Measurements from ENCODE around the gene SLC39A12.

Gene SLC39A12

DNA sequence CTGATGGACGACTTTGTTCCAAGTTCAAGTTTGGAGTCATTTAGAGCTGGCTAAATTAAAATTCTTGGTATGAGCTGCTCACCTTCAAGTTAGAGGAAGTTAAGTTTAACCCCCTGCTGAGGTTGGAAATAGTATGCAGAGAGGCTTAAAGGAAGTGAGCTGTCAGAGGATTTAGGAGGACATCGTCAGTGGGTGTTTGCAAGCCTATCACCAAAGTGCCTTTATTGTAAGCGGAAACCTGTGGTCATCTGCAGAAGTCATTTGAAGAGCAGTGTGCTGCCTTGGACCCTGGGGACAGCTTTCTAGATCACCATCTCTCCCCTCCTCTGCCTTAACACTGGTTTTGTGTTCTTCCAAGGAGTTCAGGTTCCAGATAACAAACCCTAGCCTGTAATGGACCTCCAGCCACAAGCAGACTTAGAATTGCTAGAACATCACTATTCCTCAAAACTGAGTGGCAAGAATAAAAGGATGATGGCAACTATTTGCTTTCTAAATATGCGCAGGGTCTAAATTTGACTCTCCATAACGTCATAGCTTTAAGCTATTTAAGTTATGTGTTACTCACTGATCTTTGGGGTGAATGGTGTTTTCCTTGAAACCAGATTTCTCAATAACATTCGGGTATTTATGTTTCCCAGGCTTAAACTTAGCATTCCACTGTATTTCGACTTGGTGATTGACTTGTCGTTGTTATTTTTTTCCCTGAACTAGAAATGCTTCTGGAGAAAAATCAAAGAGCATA, 93.4 kb downstream of the SLC39A12 start:
- TF ChIP-seq ZFP30 (CRISPR knock-in tag; IDR thresholded peaks at IDR 0.05) (no peak), ARNTL (CRISPR knock-in tag; IDR thresholded peaks at IDR 0.05; ENCODE audit: borderline replicate concordance, low read depth) (no peak), PPARA (CRISPR knock-in tag; IDR thresholded peaks at IDR 0.05; ENCODE audit: borderline replicate concordance) (no peak), ZC3H10 (CRISPR knock-in tag; IDR thresholded peaks at IDR 0.05) (no peak), ZNF8 (CRISPR knock-in tag; IDR thresholded peaks at IDR 0.05) (no peak), CSDC2 (CRISPR knock-in tag; IDR thresholded peaks at IDR 0.05) (no peak), TCF4 (CRISPR knock-in tag; IDR thresholded peaks at IDR 0.05; ENCODE audit: borderline replicate concordance) (no peak), GLIS3 (CRISPR knock-in tag; IDR thresholded peaks at IDR 0.05) (no peak)
- no peak for ATAC-seq

DNA sequence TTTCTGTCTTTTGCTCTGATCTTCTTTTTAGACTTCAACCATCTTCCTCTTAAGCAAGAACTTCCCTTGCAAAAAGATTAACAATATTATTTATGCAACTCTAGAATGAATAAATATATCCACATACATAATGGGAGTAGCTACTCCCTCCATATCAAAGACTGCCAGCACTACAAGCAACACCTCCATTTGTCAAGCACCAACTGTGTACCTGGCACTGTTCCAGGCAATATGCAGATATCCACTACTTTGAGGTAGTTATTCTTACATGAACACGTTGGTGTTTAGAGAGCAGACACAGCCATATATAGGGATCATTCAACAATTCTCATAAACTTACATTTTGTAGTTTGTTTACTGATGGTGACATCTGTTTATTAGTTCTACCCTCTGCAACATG, 104.9 kb downstream of the SLC39A12 start:
- no peak for ATAC-seq
- no peak for TF ChIP-seq ZNF70 (CRISPR knock-in tag; IDR thresholded peaks at IDR 0.05)
- no peak for TF ChIP-seq PPARA (CRISPR knock-in tag; IDR thresholded peaks at IDR 0.05; ENCODE audit: borderline replicate concordance)
- TF ChIP-seq RARB (CRISPR knock-in tag; IDR thresholded peaks at IDR 0.05) = no peak
- no peak for TF ChIP-seq SNAI2 (CRISPR knock-in tag; IDR thresholded peaks at IDR 0.05)
- no peak for TF ChIP-seq TOX (CRISPR knock-in tag; IDR thresholded peaks at IDR 0.05; ENCODE audit: borderline replicate concordance)
- TF ChIP-seq ZNF565 (CRISPR knock-in tag; conservative IDR thresholded peaks at IDR 0.05; ENCODE audit: low read depth) = no peak
- TF ChIP-seq ARNTL (CRISPR knock-in tag; IDR thresholded peaks at IDR 0.05; ENCODE audit: borderline replicate concordance, low read depth) = no peak
- TF ChIP-seq ZFP30 (CRISPR knock-in tag; IDR thresholded peaks at IDR 0.05) = no peak
- no peak for TF ChIP-seq ZC3H10 (CRISPR knock-in tag; IDR thresholded peaks at IDR 0.05)
- no peak for TF ChIP-seq CSDC2 (CRISPR knock-in tag; IDR thresholded peaks at IDR 0.05)
- TF ChIP-seq, protein P1, sequence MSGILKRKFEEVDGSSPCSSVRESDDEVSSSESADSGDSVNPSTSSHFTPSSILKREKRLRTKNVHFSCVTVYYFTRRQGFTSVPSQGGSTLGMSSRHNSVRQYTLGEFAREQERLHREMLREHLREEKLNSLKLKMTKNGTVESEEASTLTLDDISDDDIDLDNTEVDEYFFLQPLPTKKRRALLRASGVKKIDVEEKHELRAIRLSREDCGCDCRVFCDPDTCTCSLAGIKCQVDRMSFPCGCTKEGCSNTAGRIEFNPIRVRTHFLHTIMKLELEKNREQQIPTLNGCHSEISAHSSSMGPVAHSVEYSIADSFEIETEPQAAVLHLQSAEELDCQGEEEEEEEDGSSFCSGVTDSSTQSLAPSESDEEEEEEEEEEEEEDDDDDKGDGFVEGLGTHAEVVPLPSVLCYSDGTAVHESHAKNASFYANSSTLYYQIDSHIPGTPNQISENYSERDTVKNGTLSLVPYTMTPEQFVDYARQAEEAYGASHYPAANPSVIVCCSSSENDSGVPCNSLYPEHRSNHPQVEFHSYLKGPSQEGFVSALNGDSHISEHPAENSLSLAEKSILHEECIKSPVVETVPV (CRISPR knock-in tag; IDR thresholded peaks at IDR 0.05) = no peak
- TF ChIP-seq, protein P2, sequence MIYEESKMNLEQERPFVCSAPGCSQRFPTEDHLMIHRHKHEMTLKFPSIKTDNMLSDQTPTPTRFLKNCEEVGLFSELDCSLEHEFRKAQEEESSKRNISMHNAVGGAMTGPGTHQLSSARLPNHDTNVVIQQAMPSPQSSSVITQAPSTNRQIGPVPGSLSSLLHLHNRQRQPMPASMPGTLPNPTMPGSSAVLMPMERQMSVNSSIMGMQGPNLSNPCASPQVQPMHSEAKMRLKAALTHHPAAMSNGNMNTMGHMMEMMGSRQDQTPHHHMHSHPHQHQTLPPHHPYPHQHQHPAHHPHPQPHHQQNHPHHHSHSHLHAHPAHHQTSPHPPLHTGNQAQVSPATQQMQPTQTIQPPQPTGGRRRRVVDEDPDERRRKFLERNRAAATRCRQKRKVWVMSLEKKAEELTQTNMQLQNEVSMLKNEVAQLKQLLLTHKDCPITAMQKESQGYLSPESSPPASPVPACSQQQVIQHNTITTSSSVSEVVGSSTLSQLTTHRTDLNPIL (CRISPR knock-in tag; IDR thresholded peaks at IDR 0.05; ENCODE audit: low read depth) = no peak
- TF ChIP-seq TCF4 (CRISPR knock-in tag; IDR thresholded peaks at IDR 0.05; ENCODE audit: borderline replicate concordance) = no peak
- no peak for TF ChIP-seq ZNF8 (CRISPR knock-in tag; IDR thresholded peaks at IDR 0.05)
- TF ChIP-seq BACH2 (CRISPR knock-in tag; IDR thresholded peaks at IDR 0.05; ENCODE audit: borderline replicate concordance) = no peak
- TF ChIP-seq ESRRG (CRISPR knock-in tag; IDR thresholded peaks at IDR 0.05) = no peak

DNA sequence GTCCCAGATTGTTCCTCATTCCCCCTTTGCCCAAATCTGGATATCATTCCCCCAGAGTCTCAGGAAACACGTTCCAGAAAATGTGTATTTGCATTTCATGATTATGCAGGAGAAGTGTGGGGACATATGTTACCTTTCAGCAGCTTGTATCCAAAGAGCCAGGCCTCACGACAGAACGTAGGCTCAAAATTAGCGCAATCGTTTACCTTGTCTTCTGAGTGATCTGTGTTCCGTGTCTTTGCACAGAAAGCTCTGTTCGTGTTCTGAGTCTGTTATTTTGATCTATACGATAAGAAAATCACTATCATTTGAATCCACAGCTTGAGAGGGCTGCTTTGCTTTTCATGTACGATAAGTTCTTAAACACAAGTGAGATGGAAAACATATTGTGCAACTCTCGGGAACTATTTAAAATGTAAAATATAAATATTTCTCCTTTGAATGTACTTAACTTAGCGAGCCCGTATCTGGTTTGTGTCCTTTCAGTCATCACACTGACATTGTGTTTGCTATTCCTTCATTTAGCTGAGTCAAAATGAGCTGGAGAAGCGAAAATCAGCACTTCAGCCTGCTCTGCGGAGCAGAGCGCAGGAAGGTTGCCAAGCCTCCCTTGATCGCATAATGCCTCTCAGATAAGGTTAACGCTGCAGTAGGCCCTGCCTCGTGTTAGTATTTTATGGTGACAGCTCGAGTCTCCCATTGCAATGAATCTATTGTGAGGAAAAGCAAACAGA, 108.3 kb downstream of the SLC39A12 start:
- no peak for ATAC-seq

More for the DNA sequence above, 108.3 kb downstream of the SLC39A12 start:
- TF ChIP-seq ZNF70 (CRISPR knock-in tag; IDR thresholded peaks at IDR 0.05) (no peak), ZFP3 (CRISPR knock-in tag; IDR thresholded peaks at IDR 0.05) (no peak), ESRRG (CRISPR knock-in tag; IDR thresholded peaks at IDR 0.05) (no peak), RARB (CRISPR knock-in tag; IDR thresholded peaks at IDR 0.05) (no peak), TOX (CRISPR knock-in tag; IDR thresholded peaks at IDR 0.05; ENCODE audit: borderline replicate concordance) (no peak), BACH2 (CRISPR knock-in tag; IDR thresholded peaks at IDR 0.05; ENCODE audit: borderline replicate concordance) (no peak), ZNF565 (CRISPR knock-in tag; conservative IDR thresholded peaks at IDR 0.05; ENCODE audit: low read depth) (no peak), ZC3H10 (CRISPR knock-in tag; IDR thresholded peaks at IDR 0.05) (no peak), ZNF8 (CRISPR knock-in tag; IDR thresholded peaks at IDR 0.05) (no peak)
- TF ChIP-seq, protein P3, sequence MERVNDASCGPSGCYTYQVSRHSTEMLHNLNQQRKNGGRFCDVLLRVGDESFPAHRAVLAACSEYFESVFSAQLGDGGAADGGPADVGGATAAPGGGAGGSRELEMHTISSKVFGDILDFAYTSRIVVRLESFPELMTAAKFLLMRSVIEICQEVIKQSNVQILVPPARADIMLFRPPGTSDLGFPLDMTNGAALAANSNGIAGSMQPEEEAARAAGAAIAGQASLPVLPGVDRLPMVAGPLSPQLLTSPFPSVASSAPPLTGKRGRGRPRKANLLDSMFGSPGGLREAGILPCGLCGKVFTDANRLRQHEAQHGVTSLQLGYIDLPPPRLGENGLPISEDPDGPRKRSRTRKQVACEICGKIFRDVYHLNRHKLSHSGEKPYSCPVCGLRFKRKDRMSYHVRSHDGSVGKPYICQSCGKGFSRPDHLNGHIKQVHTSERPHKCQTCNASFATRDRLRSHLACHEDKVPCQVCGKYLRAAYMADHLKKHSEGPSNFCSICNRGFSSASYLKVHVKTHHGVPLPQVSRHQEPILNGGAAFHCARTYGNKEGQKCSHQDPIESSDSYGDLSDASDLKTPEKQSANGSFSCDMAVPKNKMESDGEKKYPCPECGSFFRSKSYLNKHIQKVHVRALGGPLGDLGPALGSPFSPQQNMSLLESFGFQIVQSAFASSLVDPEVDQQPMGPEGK (CRISPR knock-in tag; IDR thresholded peaks at IDR 0.05; ENCODE audit: borderline replicate concordance) = no peak
- TF ChIP-seq, protein P1 (CRISPR knock-in tag; IDR thresholded peaks at IDR 0.05) = no peak
